Glomerular endothelial cell (primary cell): ENCODE results near the gene IL12RB2. TPM values are rescaled to one million over a fixed set of nuclear protein-coding genes. Genes with fewer than 3 reads are reported as not detected.

ENCODE experiments used
- DNase-seq: peaks from one replicate; pipeline ENCODE4 v3.0.0-alpha.2; 2011; ENCODE audit warnings: low read depth, low spot score; ENCODE audit errors: extremely low read depth
- total RNA-seq: library from RNA; depleted of rRNA; stranded (reverse); fragments of >200 nt; gene quantifications from 2 replicates; pipeline ENCODE4 v1.2.3, GENCODE V29; 2015

The IL12RB2 gene
- total RNA-seq, 1 donor from 2014 or later: not detected

DNA sequence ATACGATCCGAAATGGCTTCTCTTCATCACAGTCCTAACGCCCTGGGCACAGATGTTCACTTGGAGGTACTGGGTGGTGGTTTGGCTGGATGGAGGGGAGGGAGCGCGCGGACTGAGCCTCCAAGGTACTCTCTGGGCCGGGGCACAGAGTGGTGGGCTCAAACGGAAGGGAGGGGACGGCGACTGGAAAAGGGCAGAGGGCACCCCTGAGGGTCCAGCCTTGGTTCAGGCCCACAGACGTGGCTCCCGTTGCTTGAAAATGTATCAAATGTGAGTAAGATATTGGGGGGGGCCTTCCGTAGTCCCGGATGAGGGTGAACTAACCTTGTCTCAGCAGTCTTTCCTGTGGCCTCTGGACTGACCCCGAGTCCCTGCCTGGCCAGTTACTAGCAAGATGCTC, 463 bp downstream of the IL12RB2 start:
- DNase-seq: no peak

DNA sequence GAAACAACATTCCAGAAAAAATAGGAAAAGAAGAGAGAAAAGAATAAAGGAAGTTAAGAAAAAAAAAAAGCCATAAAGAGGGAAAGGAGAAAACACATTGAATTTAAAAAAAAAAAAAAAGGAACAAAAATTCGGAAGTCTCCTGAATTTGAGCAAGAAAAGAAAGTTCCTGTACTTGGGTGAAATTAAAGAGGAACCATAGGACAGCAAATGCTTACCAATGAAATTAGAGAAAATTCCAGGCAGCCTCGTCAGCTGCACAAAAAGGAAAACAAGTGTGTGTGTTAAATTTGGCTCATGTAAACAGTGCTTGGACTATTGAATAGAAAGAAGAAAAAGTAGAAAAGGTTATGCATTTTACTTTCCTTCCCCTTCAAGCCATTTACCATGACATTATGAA, 4.9 kb downstream of the IL12RB2 start:
- no peak for DNase-seq

DNA sequence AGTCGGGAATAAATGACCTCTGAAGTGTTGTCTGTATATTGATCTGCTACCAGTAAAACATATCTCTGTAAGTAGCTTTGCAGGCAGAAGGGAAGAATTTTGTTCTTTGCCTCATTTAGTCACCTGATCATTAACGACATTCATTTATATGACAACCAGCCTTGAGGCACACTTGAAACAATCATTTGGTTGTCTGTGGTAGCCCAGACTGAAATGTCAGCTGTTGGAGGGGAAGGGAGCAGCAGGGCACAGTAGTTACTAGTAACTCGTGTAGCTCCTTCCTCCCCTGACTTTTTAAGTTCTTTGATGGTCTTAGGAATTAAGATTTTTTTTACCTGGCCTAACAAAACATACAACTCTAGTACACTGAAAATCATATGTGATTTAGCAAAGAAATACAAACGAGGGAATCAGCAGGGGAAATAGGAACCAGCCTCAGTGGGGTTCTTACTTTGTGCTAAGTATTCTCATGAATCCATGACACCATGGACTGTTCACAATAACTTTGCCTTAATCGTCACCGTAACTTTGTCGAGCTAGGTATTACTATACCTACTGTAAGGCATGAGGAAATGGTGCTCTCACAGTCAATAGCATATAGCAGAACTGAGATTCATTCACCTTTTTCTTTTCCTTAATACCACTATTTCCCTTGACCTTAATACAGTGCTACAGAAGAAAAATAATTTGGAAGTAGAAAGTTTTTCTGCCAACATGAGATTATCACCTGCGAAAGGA, 6.4 kb downstream of the IL12RB2 start:
- DNase-seq: no peak

- DNase-seq: no peak
Observed at GRCh38 chr1:67314696-67315095, 7.0 kb downstream of the IL12RB2 start.

DNA sequence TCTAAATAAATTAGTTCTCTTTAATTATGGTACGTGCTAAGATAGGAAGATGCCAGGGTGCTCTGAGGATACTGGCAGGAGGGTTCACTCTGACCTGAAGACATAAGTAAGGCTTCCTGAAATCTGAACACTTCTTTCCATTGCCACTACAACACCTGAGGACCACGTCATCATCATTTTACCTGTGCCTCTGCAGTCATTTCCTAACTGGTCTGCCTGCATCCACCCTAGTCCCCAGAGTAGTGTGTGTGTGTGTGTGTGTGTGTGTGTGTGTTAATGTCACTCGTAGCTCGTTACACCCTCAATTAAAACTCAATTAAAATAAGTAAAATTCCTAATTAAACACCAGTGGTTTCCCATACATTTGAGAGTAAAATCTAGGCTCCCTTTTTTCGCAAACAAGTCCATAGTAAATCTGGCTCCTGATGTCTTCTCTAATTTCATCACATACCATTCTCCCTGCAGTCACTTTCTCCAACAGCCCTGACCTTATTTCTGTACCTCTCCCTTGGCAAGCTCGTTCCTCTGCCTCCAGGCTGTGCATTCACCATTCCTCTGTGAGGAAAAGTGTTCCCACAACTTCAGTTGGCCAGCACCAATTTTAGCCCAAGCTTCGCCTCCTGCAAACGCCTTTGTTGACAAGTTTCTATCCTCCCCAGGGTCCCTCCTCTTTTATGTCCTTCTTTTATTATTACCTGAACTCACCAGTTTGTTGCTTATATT, 8.7 kb downstream of the IL12RB2 start:
- no peak for DNase-seq

DNA sequence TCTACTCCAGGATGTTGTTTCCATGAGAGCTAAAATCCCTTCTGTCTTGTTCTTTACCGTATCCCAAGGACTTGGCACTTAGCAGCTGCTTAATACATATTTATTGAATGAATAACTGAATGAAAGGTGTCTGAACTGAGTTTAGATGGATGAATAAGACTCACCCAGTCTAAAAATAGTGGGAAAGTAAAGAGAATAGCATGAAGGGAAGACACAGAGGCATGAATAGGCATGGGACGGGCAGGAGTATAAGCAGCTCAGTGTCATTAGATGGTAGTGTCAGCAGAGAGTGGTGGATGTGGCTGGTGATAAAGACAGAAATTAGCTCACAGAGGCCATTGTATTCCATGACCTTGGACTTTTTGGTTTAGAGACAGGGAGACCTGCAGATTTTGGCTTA, 9.2 kb downstream of the IL12RB2 start:
- no peak for DNase-seq

- no peak for DNase-seq
Observed at GRCh38 chr1:67317803-67318202, 10.1 kb downstream of the IL12RB2 start.

DNA sequence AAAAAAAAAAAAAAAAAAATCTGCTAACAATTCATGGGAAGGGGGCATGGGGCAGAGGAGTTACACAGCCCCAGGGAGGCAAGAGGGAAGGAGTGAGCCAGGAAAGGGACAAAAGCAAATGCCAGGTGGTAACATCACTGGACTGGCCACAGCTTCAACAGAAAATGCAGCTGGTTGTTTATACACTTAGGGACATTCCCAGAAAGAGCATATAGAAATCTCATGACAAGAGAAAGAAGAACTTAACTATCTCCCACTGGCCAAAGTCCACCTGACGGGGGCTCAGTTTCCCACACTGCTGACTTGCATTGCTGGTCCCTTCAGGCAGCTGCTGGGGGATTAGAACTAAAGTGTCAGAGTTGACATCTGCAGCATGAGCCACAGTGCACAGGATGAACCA, 14.8 kb downstream of the IL12RB2 start:
- no peak for DNase-seq

- no peak for DNase-seq
Observed at GRCh38 chr1:67323087-67323486, 15.4 kb downstream of the IL12RB2 start.

DNA sequence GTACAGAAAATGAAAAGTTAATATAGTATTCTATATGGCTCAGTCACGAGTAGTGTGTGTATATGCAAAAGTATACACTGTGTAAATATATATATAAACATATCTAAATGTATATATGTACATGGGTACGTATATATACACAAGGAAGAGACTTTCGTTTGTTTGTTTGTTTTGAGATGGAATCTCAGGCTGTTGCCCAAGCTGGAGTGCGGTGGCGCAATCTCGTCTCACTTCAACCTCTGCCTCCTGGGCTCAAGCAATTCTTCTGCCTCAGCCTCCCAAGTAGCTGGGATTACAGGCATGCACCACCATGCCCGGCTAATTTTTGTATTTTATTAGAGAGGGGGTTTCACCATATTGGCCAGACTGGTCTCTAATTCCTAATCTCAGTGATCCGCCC, 16.4 kb downstream of the IL12RB2 start:
- no peak for DNase-seq

DNA sequence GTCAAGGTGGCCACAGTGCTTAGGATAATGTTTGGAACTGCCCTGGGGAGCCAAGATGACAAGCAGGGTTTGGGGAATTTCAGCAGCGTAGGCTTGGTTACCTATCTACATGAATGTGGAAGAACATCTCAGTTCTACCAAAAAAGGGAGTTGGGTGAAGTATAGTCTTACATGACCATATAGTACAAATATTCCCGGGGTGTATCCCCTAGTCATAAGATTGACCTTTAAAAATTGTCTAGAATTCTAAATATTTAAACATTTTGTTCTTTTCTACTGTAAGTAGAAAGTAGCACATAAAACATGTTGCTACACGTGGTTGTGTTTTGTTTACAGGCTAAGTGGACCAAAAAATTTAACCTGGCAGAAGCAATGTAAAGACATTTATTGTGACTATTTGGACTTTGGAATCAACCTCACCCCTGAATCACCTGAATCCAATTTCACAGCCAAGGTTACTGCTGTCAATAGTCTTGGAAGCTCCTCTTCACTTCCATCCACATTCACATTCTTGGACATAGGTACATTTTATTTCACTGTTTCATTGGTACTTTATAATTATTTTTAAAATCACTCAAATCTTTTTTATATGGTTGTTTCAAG, 20.3 kb downstream of the IL12RB2 start:
- DNase-seq: no peak

DNA sequence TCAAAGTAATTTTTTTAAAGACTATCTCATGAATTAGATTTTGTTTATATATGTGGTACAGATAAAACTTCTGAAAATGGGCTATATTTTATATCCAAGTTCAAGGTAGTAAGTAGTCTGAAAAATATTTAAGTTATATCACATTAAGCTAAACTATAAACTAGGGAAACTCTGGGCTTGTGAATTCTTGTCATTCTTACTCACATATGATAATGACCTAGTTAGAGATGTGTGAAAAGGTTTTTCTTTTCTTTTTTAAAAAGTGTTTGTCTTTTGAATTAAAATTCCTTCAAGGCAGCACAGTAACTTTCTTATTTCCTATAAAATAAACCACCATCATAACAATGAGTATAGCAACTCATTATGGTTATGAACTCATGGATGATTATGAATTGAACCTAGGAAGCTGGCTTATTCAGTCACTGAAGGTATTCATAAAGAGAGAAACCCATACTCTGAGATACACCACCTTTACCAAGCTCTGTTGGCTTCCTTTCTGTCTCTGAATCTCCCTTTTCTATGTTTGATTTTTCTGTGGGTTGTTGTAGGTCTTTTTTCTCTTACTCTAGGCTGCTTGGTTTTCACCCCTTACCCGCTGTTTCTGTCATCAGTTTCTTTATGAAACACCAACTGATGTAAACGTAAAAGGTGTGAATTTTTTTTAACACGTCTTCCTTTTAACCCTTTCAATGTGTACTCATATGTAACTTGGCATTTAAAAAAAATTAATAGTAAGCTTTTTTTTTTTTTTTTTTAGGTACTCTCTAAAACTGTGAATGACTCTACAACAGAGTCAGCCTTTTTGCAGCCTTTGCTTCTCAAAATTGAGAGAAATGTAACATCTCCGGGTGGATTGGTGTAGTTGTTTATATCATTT, 25.2 kb downstream of the IL12RB2 start:
- DNase-seq: no peak

- no peak for DNase-seq
Observed at GRCh38 chr1:67333603-67334002, 25.9 kb downstream of the IL12RB2 start.

DNA sequence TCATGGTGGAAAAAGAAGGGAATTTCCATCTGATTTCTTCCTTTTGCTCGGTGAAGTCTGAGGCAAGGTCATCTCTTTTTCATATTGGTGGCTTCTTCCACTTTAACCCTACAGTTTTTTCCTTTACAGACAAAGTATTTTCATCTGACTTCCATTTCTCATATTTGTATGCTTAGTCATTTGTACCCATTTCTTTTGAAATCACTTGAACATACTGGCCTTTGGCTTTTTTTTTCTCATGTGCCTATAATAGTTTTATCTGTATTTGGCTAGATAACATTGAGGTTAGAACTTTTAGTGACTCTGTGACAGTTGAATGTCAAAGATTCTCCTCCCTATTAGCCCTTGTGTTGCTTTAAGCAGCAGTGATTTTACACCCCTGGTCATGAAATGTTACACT, 27.7 kb downstream of the IL12RB2 start:
- DNase-seq: no peak

DNA sequence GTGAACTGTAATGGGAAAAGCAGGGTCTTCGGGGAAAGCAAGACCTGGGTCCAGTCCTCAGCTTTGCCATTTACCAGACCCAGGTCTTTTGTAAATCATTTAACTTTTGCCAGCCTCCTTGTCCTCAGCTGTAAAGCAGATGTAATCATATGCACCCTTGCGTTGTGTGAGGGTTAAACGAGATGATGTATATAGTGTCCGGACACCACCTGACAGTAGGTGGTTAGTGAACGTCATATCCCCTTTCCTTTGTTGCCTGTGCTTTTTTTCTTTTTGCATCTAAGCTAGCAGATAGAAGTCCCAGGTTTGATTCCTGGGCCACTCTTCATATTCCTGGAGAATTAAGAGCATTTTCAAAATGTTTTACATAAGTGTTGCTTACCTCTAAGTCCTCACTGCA, 28.5 kb downstream of the IL12RB2 start:
- no peak for DNase-seq

DNA sequence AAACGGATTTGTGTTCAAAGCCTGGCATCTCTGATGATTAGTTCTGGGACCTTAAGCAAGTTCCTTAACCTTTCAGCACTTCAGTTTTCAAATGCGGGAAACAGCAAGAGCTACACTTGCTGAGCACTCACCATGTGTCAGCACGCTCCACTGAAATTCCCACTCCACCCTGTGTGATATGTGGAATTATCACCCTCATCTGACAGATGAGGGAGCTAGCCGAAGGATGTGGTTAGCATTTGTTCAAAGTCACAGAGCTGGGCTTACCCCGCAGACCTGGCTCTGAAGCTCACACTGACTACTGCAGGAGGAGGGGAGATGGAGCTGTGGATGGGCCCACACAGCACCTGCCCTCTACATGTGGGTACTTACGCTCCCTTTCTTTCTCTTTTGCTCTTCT, 29.1 kb downstream of the IL12RB2 start:
- DNase-seq: no peak

- DNase-seq: no peak
Observed at GRCh38 chr1:67338642-67339041, 31.0 kb downstream of the IL12RB2 start.

GRCh38 chr1:67339623-67340343, 32.1 kb downstream of the IL12RB2 start:
- no peak for DNase-seq

GRCh38 chr1:67342076-67342890, 34.6 kb downstream of the IL12RB2 start:
- no peak for DNase-seq

DNA sequence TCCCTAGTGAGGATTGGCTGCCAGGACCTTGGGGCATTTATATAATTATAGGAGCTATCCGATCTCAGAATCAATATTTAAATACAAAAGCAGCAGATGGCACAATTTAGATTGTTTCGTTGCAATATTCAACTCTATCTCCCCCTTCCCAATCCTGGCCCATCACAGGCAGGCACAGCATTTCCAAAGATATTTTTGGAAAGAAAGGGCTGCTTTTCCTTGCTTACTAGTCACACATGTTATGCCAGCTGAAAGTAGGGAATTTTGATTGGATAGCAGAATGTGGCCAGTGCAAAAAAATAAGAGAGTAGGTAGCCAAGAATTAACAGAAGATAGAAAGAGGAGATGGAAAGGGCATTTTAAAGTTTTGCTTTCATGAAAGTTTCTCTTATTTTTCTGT, 37.9 kb downstream of the IL12RB2 start:
- no peak for DNase-seq
